Activated B cell treated with CpG ODN at 0.5 μM for 24 hours (primary cell): Measurements from ENCODE around the gene FBXL4. TPM values are rescaled to one million over a fixed set of nuclear protein-coding genes. Genes with fewer than 3 reads are reported as not detected.

Source experiments
- ATAC-seq: fragments of 200-7000 bp; cut with Tn5 transposase; one replicate; pipeline ENCODE4 v1.10.0; 2021; ENCODE audit warnings: low read depth, mild to moderate bottlenecking, moderate library complexity
- CTCF ChIA-PET: fragments of 350-600 bp; sonication (Branson Sonifier 250); formaldehyde crosslinking; loops from one replicate; lab custom pipeline; 2021; ENCODE audit warnings: antibody characterized with exemption; lab: Charles Lee
- POLR2A ChIA-PET: fragments of 350-600 bp; sonication (Branson Sonifier 250); formaldehyde crosslinking; loops from one replicate; lab custom pipeline; 2021; ENCODE audit warnings: antibody characterized with exemption; lab: Charles Lee
- DNase-seq: peaks from one replicate; pipeline ENCODE4 v3.0.0; 2022
- H3K27ac Mint-ChIP-seq: one replicate; pipeline ENCODE4 v1.8.0; 2020; ENCODE audit warnings: mixed read lengths
- H3K27me3 Mint-ChIP-seq: one replicate; pipeline ENCODE4 v1.8.0; 2021; ENCODE audit warnings: mixed read lengths
- H3K36me3 Mint-ChIP-seq: one replicate; pipeline ENCODE4 v1.8.0; 2021; ENCODE audit warnings: low read depth, mixed read lengths
- H3K4me1 Mint-ChIP-seq: one replicate; pipeline ENCODE4 v1.8.0; 2021; ENCODE audit warnings: mixed read lengths
- H3K4me3 Mint-ChIP-seq: one replicate; pipeline ENCODE4 v1.8.0; 2020; ENCODE audit warnings: mild to moderate bottlenecking, mixed read lengths
- H3K9me3 Mint-ChIP-seq: one replicate; pipeline ENCODE4 v1.8.0; 2020; ENCODE audit warnings: mixed read lengths
- CTCF ChIP-seq: fragments of 200-600 bp; IDR thresholded peaks from one replicate; pipeline ENCODE4 v1.8.0; 2022; ENCODE audit warnings: antibody characterized with exemption, mild to moderate bottlenecking
- intact Hi-C: fragments of 100-400 bp; cut with micrococcal nuclease; formaldehyde crosslinking; loops from one replicate; pipeline ENCODE4 v1.15.1; 2024
- total RNA-seq: library from RNA; stranded (reverse); gene quantifications from 2 replicates; pipeline ENCODE4 v1.2.3, GENCODE V29; 2022

FBXL4 gene
- total RNA-seq, 1 donor from 2014 or later: 10.8 TPM

GRCh38 chr6:98871057-98871456 lies 76.7 kb downstream of the FBXL4 start:
- intact Hi-C loops: no loop called here
- Mint-ChIP-seq H3K36me3 (peaks cover 34% of the 10 kb centered on the region), H3K4me3 (no peak overlapping the region), H3K9me3 (no peaks in the 10 kb centered on the region), H3K4me1 (no peaks in the 10 kb centered on the region), H3K27ac (no peak overlapping the region), H3K27me3 (no peaks in the 10 kb centered on the region)
- no peak for TF ChIP-seq CTCF
- DNase-seq (no peak), ATAC-seq (no peak)
- ChIA-PET POLR2A (no interaction called here), CTCF (no interaction called here)

GRCh38 chr6:98864497-98864896 lies 83.2 kb downstream of the FBXL4 start:
- intact Hi-C loops: no loop called here
- Mint-ChIP-seq H3K9me3 (no peaks in the 10 kb centered on the region), H3K27me3 (no peaks in the 10 kb centered on the region), H3K4me3 (no peak overlapping the region), H3K36me3 (peaks cover 6% of the 10 kb centered on the region), H3K4me1 (no peaks in the 10 kb centered on the region), H3K27ac (no peak overlapping the region)
- ChIA-PET CTCF (no interaction called here), POLR2A (no interaction called here)
- DNase-seq (no peak), ATAC-seq (no peak)
- no peak for TF ChIP-seq CTCF

GRCh38 chr6:98848539-98849242 lies 99.1 kb downstream of the FBXL4 start:
- H3K4me3 Mint-ChIP-seq: no peak overlapping the region
- no peak for ATAC-seq

GRCh38 chr6:98847779-98848538 lies 99.8 kb downstream of the FBXL4 start:
- DNase-seq: no peak
- ChIA-PET CTCF (no interaction called here), POLR2A (no interaction called here)
- Mint-ChIP-seq H3K36me3 (no peaks in the 10 kb centered on the region), H3K9me3 (no peaks in the 10 kb centered on the region), H3K4me3 (no peak overlapping the region), H3K27me3 (peaks cover 63% of the 10 kb centered on the region), H3K4me1 (peaks cover 28% of the 10 kb centered on the region), H3K27ac (no peak overlapping the region)
- TF ChIP-seq CTCF: no peak
- intact Hi-C loops: loop anchor here (5.0 kb wide), 4 partner anchors 99 to 1609 kb away; partner anchors contain the start of gene FBXL4
- no peak for ATAC-seq

More at GRCh38 chr6:98848539-98849242, 99.1 kb downstream of the FBXL4 start:
- DNase-seq: no peak
- H3K27me3 Mint-ChIP-seq: peaks cover 59% of the 10 kb centered on the region
- CTCF ChIA-PET: no interaction called here
- no peak for TF ChIP-seq CTCF
- intact Hi-C loops: loop anchor here (5.0 kb wide), 4 partner anchors 99 to 1609 kb away; partner anchors contain the start of gene FBXL4
- POLR2A ChIA-PET: no interaction called here
- peaks cover 25% of the 10 kb centered on the region for H3K4me1 Mint-ChIP-seq
- no peaks in the 10 kb centered on the region for H3K9me3 Mint-ChIP-seq
- no peaks in the 10 kb centered on the region for H3K36me3 Mint-ChIP-seq
- no peak overlapping the region for H3K27ac Mint-ChIP-seq

GRCh38 chr6:98847416-98847778 lies 100.3 kb downstream of the FBXL4 start:
- CTCF ChIA-PET: interaction anchor here (0.8 to 1.3 kb wide), 2 partner anchors 20 to 1353 kb away, joined by 3 to 4 read pairs; no protein-coding TSS in a partner anchor
- intact Hi-C loops: loop anchor here (5.0 kb wide), 4 partner anchors 100 to 1610 kb away; partner anchors contain the start of gene FBXL4
- H3K4me3 Mint-ChIP-seq: no peak overlapping the region

More at GRCh38 chr6:98847416-98847778, 100.3 kb downstream of the FBXL4 start:
- ATAC-seq (no peak), DNase-seq (no peak)
- Mint-ChIP-seq H3K4me1 (peaks cover 30% of the 10 kb centered on the region), H3K27ac (no peak overlapping the region), H3K27me3 (peaks cover 68% of the 10 kb centered on the region), H3K36me3 (no peaks in the 10 kb centered on the region), H3K9me3 (no peaks in the 10 kb centered on the region)
- TF ChIP-seq CTCF: no peak
- POLR2A ChIA-PET: no interaction called here
